Activated effector memory CD4-positive, alpha-beta T cell treated with Interleukin-2 at 50 U/mL for 16 hours (primary cell): Measurements from ENCODE around the gene SYT10.
"Not testable (repeated sequence)": the region's sequence is repeated elsewhere in the genome, so short reads cannot be mapped to it uniquely, and the experiment has no call there.

Source experiments
- DNase-seq: peaks from one replicate; pipeline ENCODE4 v3.0.0-alpha.2; 2020

Gene SYT10

DNA sequence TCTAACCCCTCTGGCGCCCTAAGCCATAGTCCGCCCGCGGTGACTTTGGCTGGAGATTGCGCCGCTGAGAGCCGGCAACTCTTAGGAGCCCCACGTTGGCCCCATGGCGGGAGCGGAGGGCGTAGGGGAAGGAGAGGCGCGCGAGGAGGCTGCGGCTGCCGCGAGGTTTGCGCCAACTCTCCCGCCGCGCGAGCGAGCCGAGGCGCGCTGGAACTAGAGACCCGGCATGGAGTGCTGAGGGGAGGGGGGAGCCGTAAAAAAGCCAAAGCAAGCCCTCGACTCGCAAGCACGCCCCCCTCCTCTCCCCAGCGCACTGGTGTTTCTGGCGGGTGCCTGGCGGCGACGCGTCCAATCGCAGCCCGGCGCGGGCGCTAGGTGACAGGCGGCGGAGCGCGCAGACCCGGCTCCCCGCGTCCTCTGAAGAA, at the start of gene SYT10:
SYT10 (minus strand) TSS at position 233 of the 425 bp plus-strand sequence. CDS start 297 bp downstream, outside the sequence.
- DNase-seq: no peak

- DNase-seq: no peak
These were observed 48.4 kb upstream of the SYT10 start for GRCh38 chr12:33488036-33488435.

DNA sequence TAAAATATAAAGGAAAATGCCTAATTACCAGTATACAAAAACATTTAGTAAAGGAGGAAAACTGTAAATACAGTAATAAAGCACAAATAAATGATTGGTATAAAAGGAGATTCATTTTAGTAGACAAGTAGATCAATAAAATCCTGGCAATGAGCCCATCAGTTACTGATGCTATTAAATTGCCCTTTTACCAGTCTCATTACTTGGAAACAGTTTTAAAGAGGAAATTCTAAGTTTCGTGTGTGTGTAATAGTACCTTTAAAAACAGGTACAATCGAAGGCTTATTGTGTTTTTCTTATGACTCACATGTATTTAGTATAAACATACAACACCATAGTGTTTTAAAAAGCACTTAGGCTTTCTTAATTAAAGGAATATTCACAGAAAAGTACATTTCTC, 46.4 kb upstream of the SYT10 start:
- DNase-seq: no peak

DNA sequence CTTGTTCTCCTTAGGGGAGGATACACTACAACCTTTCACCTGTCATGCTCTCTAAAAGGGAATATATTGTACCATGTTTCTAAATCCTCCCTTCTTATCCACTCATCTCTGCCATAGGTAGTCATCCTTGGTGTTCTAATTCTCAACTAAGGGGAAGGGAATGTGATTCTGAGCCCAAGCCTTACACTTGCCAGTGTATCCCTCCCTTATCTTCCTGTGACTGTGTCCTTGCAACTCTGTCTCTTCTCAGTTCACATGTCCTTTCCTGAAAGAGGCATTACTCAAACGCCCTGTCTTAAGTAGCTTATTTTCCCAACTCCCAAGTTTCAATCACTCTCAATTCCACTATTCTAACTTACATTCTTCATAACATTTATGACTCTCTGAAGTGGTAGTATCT, 44.5 kb upstream of the SYT10 start:
- DNase-seq: no peak

- DNase-seq: no peak
These were observed 40.7 kb upstream of the SYT10 start for GRCh38 chr12:33480366-33480765.

- DNase-seq: no peak
These were observed 36.4 kb upstream of the SYT10 start for GRCh38 chr12:33476058-33476457.

DNA sequence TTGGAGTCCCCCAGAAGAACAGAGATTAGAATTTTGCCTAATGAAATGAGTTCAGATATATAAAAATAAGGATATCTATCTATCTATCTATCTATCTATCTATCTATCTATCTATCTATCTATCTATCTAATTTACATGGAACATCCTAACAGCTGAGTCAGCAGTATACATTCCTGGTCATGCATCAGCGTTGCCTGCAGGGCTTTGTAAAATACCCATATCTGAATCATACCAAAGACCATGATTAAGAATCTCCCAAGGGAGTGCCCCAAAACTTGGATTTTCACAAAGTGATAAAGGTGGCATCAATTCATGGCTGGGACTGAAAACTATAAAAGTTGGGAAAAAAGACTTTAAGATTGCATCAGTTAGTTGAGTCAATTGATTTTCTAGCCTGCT, 32.7 kb upstream of the SYT10 start:
- DNase-seq: no peak

DNA sequence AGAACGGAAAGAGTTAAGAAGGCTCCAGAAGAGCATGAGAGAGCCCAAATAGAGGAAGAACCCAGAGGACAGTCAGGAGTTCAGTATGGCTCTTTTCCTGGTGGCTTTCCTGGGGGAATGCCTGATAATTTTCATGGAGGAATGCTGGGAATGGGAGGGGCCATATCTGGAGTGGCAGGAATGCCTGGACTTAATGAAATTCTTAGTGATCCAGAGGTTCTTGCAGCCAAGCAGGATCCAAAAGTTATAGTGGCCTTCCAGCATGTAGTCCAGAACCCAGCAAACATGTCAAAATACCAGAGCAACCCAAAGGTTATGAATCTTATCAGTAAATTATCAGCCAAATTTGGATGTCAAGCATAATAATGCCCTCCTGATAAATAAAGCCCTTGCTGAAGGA, 15.5 kb upstream of the SYT10 start:
- no peak for DNase-seq

DNA sequence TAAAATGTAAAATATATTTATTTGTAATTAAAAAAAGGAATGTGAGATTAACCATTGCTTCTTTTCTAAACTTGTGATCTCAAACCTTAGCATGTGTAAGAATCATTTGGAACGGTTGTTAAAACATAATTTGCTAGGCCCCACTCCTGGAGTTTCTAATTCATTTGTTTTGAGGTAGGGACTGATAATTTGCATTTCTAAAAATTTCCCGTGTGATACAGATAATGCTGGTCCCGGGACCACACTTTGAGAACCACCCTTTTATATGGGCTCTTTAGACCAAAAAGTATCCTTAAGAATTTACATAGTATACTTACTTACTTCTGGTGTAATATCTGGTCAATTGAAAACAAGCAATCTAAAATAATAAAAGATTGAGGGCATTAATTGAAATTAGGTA, 10.9 kb upstream of the SYT10 start:
- DNase-seq: no peak

GRCh38 chr12:33440477-33440876, 858 bp upstream of the SYT10 start:
- DNase-seq: no peak

GRCh38 chr12:33438851-33439586, 600 bp downstream of the SYT10 start:
- DNase-seq: no peak

DNA sequence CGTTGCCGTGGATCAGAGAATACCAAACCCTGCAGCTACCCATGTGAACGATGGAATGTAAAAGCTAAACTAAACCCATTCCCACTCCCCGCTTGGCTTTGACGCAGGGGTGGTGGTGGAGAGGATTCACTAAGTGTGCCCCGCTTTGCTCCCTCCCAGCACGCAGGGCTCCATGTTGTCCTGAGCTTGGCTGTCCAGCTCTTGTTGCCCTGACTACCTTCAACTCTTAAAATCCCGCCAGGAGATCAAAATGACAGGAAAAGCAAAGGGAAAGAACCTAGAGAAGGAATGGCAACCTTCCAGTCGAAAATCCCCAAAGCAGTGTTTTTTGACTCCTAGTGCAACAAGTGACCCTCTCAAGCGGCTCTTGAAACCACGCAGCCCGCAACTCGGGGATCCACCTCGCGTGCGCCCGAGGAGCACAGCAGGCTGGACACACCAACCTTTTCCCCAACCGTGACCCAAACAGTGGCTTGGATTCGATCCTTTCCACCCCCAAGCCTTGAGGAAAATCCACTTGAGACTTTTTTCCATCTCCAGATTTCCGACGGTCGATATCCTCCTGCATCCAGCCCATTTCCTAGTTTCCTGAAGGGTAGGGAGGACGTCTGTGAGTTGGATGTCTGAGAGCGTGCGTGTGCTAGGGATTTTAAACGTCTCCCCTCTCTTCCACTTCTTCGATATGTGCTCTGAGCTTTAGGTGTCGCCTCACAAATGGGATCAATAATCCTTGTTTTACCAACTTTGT, 1.4 kb downstream of the SYT10 start:
- no peak for DNase-seq

DNA sequence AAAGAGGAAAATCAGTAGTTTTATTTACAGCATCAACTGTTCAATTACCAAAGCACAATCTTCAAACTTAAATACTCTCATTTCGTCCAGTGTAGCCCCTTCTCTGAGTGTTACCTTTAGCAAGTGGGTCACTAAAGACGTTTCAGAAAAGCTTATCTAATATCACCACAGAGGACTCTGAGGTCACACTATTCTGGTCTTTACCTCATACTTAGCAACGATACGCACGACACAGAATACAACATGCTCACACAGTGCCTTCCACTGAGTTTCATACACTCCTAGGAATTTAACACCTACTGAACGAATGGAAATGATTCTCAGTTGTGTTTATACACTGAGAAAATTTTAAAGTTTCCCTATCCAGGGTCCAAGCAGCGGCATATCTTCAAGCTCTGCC, 2.0 kb downstream of the SYT10 start:
- DNase-seq: no peak

GRCh38 chr12:33432992-33433391, 6.6 kb downstream of the SYT10 start:
- no peak for DNase-seq

GRCh38 chr12:33431648-33432047, 8.0 kb downstream of the SYT10 start:
- no peak for DNase-seq

GRCh38 chr12:33429468-33429867, 10.2 kb downstream of the SYT10 start:
- DNase-seq: no peak

DNA sequence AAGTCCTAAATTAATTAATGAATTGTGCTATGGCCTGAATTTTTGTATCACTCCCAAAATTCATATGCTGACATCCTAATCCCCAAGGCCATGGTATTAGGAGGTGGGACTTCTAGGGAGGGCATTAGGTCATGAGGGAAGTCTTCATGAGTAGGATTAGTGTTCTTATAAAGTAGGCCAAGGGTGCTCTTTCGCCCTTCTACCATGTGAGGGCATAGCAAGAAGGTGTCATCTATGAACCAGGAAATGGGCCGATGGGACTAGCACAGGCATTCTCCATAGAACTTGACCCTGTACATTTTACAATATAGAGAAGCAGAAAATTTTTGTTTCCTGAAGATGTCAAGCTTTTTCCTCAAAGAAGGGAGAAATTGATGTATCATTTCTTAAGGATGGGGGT, 12.5 kb downstream of the SYT10 start:
- no peak for DNase-seq

DNA sequence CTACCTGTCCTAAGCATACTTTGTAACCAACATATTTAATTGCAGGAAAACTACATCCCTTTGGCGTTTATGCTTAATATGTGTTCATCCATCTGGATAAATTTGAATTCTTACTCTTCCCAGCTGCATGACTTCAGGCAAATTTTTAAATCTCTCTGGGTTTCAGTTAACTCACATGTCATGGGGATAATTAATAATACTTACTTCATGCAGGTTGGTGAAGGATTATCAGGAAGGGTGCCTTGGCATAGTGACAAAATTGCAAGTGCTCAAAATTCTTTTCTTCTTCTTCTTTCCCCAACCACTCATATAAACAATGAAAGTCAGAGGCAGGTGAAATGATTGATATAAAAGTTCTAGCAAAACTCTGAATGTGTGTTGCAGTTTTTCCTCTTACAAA, 15.9 kb downstream of the SYT10 start:
- no peak for DNase-seq

- DNase-seq: not testable (repeated sequence)
These were observed 27.2 kb downstream of the SYT10 start for GRCh38 chr12:33412410-33412809.

DNA sequence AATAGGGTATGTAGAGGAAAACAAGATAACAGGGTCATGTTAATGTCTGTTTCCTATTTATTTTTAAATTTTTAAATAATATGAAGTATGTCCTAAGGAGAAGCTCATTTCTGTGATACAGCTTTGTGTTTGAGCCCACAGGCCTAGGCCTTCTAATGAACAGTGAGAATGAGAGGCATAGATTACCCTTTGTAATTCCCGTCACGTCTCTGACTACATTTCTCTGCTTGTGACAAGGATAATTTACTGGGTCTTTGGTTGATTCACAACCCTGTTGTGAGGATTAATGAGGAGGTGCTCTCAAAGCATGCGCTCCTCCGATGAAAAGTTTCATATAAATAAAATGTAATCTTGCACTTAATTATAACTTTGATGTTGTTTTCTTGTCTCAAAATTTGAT, 56.1 kb downstream of the SYT10 start:
- no peak for DNase-seq

- no peak for DNase-seq
These were observed 63.5 kb downstream of the SYT10 start for GRCh38 chr12:33376153-33376552.

DNA sequence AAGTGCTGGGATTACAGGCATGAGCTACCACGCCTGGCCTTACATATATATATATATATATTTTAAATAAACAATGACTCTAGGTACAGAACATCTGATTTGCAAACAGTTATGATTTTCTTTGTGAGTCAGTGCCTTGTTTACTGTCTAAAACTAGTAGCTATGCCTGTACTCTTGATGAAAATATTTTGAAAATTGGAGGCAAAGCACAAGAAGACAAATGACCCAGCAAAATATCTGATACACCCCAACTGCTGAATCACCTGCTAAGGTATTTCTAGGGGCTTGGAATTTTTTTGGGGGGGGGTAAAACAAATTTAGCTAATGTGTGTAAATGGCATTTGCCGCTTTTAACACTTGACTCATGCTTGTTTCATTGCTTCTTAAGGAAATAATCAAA, 69.3 kb downstream of the SYT10 start:
- DNase-seq: no peak

- DNase-seq: no peak
These were observed 82.4 kb downstream of the SYT10 start for GRCh38 chr12:33357181-33357580.

DNA sequence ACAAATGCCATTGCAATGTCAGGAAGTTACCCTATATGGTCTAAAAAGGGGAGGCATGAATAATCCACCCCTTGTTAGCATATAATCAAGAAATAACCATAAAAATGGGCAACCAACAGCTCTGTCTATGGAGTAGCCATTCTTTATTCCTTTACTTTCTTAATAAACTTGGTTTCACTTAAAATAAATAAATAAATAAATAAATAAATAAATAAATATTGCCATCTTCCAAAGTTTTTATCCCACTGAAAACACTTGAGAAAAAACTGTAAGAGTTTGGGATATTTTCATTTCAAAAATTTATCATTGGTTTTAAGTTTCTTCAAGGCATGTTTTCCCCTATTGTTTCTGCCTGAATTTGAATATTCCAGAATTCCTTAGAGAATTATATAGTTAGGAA, 89.8 kb downstream of the SYT10 start:
- no peak for DNase-seq

DNA sequence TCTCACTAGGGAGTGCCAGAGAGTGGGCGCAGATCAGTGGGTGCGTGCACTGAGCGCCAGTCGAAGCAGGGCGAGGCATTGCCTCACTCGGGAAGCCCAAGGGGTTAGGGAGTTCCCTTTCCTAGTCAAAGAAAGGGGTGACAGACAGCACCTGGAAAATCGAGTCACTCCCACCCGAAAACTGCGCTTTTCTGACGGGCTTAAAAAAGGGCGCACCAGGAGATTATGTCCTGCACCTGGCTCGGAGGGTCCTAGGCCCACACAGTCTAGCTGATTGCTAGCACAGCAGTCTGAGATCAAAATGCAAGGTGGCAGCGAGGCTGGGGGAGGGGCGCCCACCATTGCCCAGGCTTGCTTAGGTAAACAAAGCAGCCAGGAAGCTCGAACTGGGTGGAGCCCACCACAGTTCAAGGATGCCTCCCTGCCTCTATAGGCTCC, 107.6 kb downstream of the SYT10 start:
- not testable (repeated sequence) for DNase-seq
